ENCODE measurements around the gene C1R.

GRCh38 chr12:7136071-7136470, 43.8 kb upstream of the C1R start:
- TF ChIP-seq, protein P1, sequence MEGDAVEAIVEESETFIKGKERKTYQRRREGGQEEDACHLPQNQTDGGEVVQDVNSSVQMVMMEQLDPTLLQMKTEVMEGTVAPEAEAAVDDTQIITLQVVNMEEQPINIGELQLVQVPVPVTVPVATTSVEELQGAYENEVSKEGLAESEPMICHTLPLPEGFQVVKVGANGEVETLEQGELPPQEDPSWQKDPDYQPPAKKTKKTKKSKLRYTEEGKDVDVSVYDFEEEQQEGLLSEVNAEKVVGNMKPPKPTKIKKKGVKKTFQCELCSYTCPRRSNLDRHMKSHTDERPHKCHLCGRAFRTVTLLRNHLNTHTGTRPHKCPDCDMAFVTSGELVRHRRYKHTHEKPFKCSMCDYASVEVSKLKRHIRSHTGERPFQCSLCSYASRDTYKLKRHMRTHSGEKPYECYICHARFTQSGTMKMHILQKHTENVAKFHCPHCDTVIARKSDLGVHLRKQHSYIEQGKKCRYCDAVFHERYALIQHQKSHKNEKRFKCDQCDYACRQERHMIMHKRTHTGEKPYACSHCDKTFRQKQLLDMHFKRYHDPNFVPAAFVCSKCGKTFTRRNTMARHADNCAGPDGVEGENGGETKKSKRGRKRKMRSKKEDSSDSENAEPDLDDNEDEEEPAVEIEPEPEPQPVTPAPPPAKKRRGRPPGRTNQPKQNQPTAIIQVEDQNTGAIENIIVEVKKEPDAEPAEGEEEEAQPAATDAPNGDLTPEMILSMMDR (conservative IDR thresholded peaks at IDR 0.05 in 1 of 2, IDR thresholded peaks at IDR 0.05 in 1 of 2; ENCODE audit: extremely low read depth in 1 of 2, insufficient read depth in 1 of 2, low read depth in 1 of 2, low read length in 2 of 2): no peak
- no peak for TF ChIP-seq EZH2 (IDR thresholded peaks at IDR 0.05; ENCODE audit: borderline replicate concordance, low read length)

Measured in mammary epithelial cell (primary cell).